Measurements from ENCODE around the gene TRIP11.

TRIP11 gene

DNA sequence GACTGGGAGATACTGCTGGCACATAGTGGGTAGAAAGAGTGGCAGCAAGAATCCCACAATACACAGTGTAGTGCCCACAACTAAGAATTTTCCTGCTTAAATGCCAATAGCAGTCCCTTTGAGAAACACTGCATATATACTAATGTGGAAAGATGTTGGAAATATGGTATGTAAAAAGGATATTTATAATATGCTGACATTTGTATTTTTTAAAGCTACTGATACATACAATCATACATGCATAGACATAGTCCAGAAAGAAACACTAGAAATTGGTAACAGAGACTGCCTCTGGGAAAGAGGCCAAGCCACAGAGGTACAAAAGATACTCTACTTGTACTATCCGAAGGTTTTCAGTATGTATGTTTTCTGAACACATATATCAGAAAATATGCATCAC, 30.3 kb downstream of the TRIP11 start:
- DNase-seq, result no peak

DNA sequence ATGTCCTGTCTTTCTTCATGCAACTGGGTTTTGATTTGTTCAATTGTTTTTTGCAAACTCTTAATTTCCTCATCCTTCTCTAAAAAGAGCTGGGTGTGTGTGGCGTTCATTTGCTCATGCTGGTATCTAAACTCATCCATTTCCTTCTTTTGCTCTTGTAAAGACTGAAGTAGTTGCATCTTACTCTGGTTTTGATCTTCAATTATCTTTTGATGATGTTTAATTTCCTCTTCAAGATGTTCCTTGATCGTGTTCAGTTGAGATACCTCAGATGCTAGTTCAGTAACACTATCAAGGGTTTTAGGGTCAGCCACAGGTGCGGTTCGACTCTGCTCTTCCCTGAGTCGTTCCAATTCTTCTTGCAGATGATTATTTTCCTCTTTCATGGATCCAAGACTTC, 34.8 kb downstream of the TRIP11 start:
- DNase-seq, result no peak

DNA sequence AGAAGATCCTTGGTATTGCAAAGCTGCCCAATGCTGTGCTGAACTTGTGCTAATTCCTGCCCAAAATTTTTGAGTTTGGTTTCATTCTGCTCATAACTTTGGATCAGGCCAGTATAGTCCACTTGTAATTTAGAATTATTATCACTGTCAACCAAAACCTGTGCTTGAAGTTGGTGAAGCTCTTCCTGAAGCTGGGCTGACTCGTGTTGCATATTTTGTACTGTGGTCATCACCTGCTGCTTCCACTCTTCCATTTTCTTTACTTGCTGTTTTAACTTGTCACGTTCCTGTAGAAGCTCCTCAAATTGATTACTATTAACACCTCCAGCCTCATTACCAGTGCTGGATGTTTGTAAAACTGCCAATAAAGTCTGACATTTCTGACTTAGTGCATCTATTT, 35.8 kb downstream of the TRIP11 start:
- no peak for DNase-seq

DNA sequence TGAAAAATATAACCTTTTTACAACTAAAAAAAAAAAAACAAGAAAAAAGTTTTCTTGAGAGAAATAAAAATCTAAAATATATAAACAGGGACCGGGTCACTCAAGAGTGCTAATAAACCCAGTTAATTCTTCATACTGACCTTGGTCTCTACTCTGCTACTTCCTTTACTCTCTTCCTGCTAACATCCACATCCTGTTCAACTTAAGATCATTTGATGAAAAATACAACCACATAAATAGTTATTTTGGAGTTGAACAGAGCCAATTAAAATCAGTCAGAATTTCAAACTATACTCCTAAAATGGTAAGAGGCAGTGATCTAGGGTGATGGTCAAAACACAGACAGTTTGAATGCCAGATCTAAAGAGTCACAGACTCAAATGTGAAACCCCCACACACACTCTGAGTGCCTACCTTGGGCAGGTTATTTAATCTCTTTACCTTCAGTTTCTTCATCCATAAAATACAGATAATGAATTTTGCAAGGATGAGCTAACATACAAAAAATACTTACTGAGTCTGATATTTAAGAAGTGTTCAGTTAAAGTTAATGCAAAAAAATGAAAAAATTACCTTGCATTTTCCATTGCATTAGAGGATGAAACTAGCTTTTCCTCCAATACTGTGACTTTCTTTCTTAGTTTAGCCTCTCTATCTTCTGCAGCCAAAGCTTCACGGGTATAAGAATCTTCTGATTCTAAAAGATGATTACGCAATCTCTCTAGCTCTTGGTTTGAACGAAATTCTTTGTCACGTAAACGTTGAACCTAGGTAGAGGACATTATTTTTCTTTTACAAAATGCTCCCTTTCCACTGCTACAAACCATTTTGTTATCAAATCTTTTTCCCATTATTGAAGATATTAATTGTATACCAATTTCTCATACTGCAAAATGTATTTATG, 40.9 kb downstream of the TRIP11 start:
- DNase-seq, result no peak

DNA sequence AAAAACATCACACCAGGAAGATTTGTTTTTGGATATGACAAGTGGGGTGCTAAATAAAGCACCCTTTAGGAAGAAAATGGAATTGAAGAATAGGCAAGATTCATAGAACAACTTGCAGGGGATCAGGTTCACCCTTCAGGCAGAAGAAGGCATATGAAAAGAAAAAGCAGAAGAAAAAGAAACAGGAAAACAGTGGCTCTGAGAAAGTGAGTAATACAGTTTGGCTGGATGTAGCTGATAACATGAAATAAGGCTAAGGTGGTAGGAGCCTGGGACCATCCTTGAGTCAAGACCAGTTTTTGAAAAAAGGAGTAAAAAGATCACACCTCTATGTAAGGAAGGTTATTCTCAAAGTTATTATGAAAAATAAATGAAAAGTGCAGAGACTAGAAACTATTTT, 42.4 kb downstream of the TRIP11 start:
- DNase-seq, result peak; percentile 13

DNA sequence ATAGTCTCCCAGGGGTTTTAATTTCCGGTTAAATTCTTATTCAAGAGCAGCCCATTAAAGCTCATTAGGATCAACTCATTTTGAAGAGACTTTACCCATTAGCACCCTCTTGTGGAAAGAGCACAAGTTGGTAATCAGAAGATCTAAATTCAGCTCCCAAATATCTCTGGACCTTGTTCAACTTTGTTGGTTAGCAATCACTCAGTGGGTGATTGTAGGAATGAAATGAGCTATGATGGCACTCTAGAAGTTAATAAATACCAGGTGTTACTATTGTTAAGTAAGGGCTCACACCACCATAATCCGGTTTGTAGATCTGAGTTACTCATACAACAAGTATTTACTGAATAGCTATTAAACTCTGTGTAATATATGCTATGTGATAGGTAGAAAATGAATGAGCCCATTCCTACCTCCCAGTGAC, 42.9 kb downstream of the TRIP11 start:
- DNase-seq, result peak; percentile 52

DNA sequence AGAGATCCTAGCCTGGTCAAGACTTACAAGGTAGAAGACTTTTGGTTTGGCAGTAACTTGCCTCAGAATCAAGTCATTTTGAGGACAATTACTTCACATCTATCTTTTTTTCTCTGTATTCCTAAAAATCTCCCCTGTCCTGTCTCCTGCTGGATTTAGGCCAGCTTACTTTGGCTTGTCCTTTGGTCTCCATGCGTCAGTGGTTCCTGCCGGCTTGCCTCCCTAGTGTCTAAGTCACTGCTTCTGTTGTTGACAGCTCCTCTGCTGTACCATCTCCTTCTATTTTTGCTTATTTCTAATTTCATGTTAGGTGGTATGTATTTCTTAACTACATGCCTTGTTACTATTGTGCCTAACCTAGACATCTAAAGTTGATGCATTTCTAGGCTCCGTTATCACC, 52.7 kb downstream of the TRIP11 start:
- no peak for DNase-seq

DNA sequence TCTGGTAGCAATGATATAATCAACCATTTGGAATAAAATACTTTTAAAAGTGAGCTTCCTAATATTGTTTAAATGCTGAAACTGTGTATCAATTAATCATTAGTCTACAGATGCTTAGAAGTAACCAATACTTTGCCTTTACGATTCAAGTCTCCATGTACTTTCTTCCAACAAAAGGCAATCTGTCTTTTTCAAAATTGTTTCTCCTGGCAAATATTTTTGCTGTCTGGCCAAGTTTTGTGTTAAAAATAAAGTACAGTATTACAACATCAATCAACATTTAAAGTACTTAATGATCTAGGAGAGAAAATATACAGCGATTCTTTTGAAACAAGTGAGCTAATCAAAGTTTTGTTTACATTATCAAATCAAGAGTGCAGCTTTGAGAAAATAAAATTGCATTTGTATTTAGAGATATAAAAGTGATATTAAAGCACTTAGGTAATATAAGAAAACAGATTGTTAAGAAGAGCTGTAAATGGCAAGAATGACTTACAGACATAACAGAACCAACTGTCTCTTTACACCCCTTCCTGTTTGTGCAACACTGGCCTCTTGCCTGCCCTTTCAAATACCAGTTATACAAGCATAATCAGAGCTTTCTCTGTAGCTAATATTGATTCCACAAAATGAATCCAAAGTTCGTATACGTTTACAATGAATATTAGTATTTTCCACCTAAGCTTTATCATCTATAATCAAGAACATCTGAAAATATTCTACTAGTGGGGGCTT, 54.2 kb downstream of the TRIP11 start:
- no peak for DNase-seq

DNA sequence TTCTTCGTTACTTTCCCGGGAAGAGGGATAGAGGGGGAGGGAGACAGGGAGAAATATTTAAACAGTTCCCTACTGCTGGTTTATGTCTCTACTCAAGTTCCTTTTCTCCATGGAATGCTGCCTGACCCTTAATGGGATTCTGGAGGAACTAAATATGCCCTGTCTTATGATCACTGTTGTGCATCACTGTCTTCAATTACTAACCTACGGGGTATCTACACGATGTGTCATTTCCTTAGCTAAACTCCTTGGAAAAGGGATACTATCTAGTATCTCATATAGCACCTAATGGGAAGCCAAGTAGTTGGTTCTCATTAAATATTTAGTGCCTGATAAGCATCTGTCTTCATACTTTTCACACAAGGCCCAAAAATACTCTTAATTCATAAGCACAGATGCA, 54.9 kb downstream of the TRIP11 start:
- DNase-seq, result peak; percentile 75

DNA sequence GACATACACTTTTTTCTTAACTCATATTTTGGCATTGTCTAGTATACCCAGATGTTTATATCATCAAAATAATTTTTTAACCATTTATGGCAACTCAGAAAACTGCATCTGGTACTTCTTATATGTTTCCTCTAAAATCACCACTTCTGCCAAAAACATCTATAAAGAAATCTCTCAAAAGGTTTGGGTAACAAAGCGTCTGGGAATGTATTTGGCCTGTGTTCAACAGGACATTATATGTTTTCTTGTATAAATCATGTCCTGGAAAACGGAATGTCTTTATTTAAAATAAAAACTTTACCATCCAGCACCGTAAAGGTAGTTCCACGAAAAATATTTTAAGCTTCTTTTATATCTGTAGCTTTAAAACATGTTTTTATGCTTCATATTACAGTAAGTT, 56.3 kb downstream of the TRIP11 start:
- DNase-seq, result no peak

DNA sequence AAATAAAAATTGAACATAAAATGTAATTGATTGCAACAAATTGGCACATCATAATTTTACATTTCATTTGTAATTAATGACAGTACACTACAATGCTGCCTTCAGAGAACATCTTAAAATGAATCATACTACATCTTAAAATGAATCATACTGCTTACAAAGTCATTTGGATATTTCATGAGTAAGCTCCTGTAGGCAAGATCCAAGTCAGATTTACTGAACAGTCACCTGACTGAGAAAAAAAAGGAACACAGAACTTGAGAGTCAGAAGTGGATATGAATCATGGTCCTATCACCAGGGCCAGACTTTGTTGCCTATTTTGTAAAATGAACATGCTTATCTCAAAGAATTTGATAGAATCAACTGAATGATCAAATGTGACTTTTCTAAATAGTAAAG, 59.7 kb downstream of the TRIP11 start:
- peak; percentile 89 for DNase-seq

DNA sequence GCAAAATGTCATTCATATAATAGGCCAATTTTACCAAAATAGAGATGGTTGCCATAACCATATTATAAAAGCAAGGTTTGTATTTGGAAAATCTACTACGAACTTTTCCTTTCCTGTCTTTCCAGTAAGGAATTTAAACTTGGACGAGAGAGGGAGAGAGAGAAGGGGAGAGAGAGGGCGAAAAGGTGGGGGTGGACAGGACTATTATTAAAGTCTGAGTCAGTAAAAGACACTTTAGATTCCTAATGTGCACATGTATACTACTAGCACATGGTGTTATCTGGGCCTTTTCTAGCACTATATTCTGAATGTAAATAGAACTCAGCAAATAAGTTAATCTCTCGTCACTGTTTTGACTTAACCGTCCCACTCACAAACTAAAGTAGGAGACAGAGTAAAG, 62.0 kb downstream of the TRIP11 start:
- no peak for DNase-seq

DNA sequence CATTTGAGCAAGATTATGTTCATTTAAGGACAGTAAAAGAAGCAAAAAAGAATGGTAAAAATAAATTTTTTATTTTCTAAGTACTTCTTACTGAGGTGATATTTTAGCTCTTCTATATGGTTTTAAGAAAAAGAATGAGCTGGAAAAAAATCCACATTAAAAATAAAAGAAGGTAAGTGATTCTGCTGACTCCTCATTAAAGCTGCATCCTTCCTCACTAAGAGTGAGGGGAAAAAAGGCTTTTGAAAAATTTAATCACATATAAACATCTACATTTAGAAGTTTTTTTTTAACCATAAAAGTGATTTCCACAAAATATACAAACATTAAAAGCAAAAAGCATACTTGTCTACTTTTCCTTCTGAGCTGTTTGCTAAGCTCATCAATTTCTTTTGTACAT, 64.1 kb downstream of the TRIP11 start:
- DNase-seq, result no peak

DNA sequence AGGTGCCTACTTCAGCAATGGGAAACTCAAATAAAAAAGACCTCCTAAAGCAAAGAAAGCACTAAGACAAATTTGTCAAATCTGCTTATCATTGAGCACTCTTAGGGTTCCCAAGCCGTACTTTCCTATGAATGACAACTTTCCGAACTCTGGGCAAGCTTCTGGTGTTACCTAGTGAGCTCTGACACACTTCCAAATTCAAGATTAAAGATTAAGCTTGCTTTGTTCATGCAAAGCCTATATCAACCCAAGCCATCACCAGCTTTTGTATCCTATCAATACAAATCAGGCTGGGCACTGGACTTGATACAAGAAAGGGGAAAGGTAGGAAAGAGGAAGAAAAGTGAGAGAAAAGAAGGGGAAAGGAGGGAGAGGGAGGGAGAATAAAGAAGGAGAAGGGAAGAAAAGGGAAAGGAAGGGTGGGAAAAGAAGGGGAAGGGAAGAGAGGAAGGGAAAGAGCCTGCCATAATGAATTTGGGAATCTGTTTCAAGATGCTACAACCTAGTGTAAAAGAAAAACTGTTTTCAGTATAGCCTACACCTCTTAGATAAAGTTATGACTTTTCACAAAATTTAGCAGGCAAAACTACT, 68.6 kb downstream of the TRIP11 start:
- no peak for DNase-seq

DNA sequence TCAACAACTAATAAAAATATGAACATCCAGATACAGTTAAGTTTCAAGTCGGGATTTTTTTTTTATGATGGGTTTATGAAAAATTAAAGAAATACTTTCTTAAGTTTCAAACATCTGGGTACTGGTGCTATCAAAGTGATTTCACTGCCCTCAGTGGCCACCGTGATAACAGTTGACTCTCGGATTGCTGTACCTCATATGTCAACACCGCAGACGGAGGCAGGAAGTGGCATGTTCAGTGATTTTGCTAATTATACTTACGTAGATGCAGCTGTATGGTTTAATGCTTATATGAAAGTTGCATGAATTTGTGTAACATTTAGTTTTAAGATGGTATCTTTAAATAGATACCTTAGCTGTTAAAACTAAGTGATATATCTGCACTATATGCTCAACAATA, 71.6 kb downstream of the TRIP11 start:
- no peak for DNase-seq

DNA sequence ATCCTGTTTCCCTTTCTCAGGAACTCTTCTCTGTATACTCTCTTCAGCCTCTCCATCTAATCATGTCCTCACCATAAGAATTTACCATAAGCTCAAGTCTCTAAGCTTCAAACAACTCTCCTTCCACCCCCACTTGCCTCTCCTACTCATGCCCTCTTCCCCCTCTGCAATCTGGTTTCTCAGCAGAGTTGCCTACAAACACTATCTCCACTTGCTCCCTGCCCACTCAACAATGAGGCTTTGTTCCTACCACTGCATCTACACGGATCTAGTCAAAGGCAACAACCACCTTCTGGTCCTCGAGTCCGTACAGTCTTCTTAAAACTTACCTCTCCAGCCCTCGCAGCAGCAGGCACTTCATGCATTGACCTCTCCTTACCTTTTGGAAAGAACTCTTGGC, 75.1 kb downstream of the TRIP11 start:
- DNase-seq, result no peak

DNA sequence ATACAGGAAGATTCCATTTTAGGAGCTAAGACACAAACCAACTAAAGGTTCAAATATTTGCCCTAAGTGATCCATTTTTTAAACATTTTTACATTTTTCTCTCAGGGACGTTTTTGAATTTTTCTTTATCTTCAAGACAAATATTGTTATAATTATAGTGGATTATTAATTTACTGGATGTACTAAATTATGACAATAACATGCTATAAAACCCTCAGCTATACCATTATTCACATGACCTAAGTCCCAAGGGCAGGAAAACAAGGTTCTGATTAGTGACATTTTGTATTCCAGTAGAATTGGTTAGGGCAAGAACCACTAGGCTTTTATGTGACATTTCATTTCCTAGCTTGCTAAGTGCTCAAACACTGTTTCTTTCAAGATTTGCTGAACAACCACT, 75.8 kb downstream of the TRIP11 start:
- no peak for DNase-seq

DNA sequence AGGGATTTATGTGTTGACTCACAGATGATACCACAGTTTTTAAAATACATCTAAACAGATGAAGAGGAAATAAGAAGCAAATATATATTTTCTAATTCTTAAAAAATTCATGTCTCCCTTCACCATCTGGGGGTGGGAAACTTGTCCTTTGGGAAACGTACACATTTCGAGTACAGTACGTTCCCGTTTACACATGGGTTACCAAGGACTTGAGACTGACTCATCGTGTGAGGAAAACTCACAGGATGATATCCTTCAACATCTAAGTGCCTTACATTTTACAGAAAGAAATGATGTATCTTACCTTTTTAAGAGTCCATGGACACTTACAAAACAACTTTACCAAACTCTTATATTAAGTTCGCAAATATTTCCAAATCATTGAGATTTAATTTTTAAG, 76.4 kb downstream of the TRIP11 start:
- no peak for DNase-seq

DNA sequence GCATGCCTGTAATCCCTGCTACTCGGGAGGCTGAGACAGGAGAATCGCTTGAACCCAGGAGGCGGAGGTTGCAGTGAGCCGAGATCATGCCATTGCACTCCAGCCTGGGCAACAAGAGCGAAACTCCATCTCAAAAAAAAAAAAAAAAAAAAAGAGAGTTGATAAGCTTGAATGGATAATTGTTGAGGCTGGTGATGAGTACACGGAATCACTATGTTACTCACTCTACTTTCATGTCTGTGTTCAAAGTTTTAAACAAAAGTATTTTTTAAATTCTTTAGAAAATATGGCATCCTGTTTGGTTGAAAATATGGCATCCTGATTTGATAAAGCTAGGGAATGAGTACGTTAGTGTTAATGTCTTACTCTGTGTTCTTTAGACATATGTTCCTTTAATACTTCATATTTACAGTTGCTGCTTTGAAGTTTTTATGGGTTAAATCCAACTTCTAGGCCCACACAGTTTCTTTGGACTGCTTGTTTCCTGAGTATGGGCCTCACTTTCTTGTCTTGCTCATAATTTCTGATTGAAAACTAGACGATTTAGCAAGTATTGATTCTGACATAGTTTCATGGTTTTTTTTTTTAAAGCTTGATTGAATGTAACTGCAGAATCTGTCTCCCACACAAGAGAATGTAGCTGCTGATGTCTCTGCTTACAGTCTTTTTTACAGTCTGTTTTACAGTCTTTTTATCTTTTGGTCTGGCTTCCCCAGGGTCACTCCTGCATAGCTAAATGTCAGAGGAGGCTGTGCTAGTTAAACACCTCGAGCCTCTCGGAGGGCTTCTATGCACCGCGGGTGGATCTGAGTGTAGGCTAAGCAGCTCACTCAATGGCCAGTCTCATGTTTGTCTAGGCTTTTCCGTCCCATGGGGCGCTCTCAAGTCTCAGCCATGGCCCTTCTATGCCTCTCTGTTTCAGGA, 78.3 kb downstream of the TRIP11 start:
- DNase-seq, result no peak

DNA sequence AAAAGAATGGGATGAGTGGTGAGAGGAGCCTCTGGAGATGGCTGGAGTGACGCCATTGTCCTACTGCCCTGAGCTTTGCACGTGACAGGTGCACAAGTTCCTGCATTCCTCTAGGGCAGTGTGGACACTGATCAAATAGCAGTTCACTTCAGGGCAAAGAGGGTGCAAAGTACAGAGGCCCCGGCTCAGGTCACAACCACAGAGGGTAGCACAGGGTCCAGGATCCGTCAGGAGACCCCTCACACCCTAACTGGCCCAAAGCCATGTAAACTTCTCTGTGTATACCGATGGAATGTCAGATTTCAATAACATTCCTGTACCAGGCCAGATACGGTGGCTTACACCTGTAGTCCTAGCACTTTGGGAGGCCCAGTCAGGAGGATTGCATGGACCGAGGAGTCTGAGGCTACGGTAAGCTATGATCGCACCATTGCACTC, 82.0 kb downstream of the TRIP11 start:
- DNase-seq, result no peak

DNA sequence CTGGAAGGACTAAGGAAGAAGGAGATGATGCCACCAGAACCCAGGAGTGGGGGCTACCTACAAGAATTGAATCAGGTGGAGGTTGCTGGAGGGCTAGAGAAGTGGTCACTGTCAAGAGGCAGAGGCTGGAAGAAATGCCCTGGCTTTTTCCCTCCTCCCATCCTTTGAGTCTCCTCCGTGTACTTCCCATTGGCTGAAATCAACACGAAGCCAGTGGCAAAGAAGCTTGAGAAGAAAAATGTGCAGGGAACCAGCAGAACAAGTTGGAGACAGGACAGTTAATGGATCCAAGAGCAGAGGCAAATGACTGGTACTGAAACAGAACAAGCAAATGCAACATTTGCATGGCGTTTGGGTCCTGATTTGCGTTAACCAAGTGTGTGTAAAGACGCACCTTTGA, 83.2 kb downstream of the TRIP11 start:
- DNase-seq, result no peak

DNA sequence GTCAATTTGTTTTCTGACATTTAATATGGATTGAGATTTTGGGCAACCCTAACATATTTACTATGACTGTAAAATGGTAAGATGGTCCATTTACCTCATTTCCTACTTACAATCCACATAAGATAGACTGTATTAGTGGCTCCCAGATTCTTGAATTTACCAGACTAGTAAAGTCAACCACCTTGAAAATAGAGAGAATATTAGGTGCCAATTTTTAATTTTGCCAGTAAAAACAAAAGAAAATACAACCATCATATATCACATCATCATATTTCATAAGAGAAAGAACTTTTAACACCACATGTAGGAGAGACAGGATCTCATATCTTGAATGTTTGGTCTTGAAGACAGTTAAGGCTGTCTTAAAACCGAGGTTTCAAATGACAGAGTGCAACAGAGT, 84.7 kb downstream of the TRIP11 start:
- DNase-seq, result no peak
